ENCODE data around the gene B4GALNT2.

GRCh38 chr17:49111934-49112333 lies 20.6 kb upstream of the B4GALNT2 start:
- TF ChIP-seq CTCF (IDR thresholded peaks at IDR 0.05), result no peak
- no peak for TF ChIP-seq POLR2A (IDR thresholded peaks at IDR 0.05)

Measured in thyroid gland (tissue), 4 donors.